AG10803 (cell line): ENCODE data around the gene CDHR2.

Experiments
- DNase-seq: peaks from one replicate; pipeline ENCODE4 v3.0.0; 2010; ENCODE audit warnings: low read depth
- H3K4me3 ChIP-seq: 2 replicates; pipeline ENCODE4 v1.5.1; 2011; ENCODE audit warnings: mild to moderate bottlenecking, low read length, control low read depth
- CTCF ChIP-seq: conservative IDR thresholded peaks from 2 replicates; pipeline ENCODE4 v1.5.1; 2011; ENCODE audit warnings: mild to moderate bottlenecking, low read length, control low read depth, inconsistent platforms

Gene CDHR2

GRCh38 chr5:176532795-176533194 lies 16.3 kb upstream of the CDHR2 start:
- TF ChIP-seq CTCF = no peak
- DNase-seq = no peak
- no peak overlapping the region for H3K4me3 ChIP-seq

GRCh38 chr5:176533390-176533789 lies 15.8 kb upstream of the CDHR2 start:
- H3K4me3 ChIP-seq = no peak overlapping the region
- DNase-seq = no peak
- no peak for TF ChIP-seq CTCF

GRCh38 chr5:176533894-176534611 lies 15.1 kb upstream of the CDHR2 start:
- H3K4me3 ChIP-seq = no peak overlapping the region
- TF ChIP-seq CTCF = no peak
- DNase-seq = no peak

GRCh38 chr5:176534640-176535039 lies 14.5 kb upstream of the CDHR2 start:
- peak overlapping the region; percentile 84; the same call in 1 of the 2 replicates for H3K4me3 ChIP-seq
- no peak for DNase-seq
- TF ChIP-seq CTCF = no peak

GRCh38 chr5:176535101-176535663 lies 14.0 kb upstream of the CDHR2 start:
- H3K4me3 ChIP-seq = peak overlapping the region; percentile 84
- DNase-seq = peak; percentile 23
- no peak for TF ChIP-seq CTCF

- TF ChIP-seq CTCF = no peak
- no peak for DNase-seq
- peak overlapping the region; percentile 84 for H3K4me3 ChIP-seq
Measured at GRCh38 chr5:176535664-176536131, 13.4 kb upstream of the CDHR2 start.
